ENCODE results near the gene KIAA0232. TPM values are rescaled to one million over a fixed set of nuclear protein-coding genes. Genes with fewer than 3 reads are reported as not detected.

KIAA0232 gene
- total and polyA plus RNA-seq, 10 of the 15 experiments (the other 5 are each of a cell fraction or from before 2014, with no cell fraction given) = 2.8 to 15.1 (median 10.8) TPM

DNA sequence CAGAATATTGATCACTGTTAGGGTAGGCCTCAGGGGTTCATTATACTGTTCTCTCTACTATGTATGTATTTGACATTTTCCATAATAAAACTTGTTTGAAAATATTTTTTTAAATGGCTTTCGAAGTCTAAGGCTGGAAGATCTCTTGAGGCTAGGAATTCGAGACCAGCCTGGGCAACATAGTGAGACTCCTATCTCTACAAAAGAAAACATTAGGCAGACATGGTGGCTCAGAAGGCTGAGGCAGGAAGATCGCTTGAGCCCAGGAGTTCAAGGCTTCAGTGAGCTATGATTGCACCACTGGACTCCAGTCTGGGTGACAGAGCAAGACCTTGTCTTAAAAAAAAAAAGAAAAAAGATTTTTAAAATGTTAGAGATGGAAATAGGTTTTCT, 111.6 kb downstream of the KIAA0232 start:
- no peak overlapping the region for H2AFZ ChIP-seq (ENCODE audit: control insufficient read depth, low read depth, low read length)
- H3K9ac ChIP-seq (ENCODE audit: control insufficient read depth, insufficient read depth, low read length) = no peak overlapping the region
- no peak overlapping the region for H3K4me3 ChIP-seq
- no peaks in the 10 kb centered on the region for H3K36me3 ChIP-seq (ENCODE audit: control insufficient read depth in 2 of 2, insufficient read depth in 2 of 2, low read length in 1 of 2)
- no peaks in the 10 kb centered on the region for H3K27me3 ChIP-seq (replicated peaks in 1 of 2; ENCODE audit: control insufficient read depth in 2 of 2, insufficient read depth in 2 of 2, low read length in 1 of 2)
- POLR2A ChIA-PET = interaction anchor here (0.6 kb wide), 1 partner anchor 177 kb away, joined by 6 read pairs; no protein-coding TSS in a partner anchor
- TF ChIP-seq FOS (IDR thresholded peaks at IDR 0.05; ENCODE audit: borderline replicate concordance, extremely low read depth, insufficient read length) = no peak
- no peak for TF ChIP-seq HDGF (IDR thresholded peaks at IDR 0.05)
- TF ChIP-seq JUNB (IDR thresholded peaks at IDR 0.05) = no peak
- no peak for TF ChIP-seq BCL11A (IDR thresholded peaks at IDR 0.05; ENCODE audit: low read depth, low read length)
- TF ChIP-seq MYC (IDR thresholded peaks at IDR 0.05; ENCODE audit: insufficient read depth, insufficient read length, insufficient replicate concordance, low read length, severe bottlenecking) = no peak
- TF ChIP-seq, protein P1, sequence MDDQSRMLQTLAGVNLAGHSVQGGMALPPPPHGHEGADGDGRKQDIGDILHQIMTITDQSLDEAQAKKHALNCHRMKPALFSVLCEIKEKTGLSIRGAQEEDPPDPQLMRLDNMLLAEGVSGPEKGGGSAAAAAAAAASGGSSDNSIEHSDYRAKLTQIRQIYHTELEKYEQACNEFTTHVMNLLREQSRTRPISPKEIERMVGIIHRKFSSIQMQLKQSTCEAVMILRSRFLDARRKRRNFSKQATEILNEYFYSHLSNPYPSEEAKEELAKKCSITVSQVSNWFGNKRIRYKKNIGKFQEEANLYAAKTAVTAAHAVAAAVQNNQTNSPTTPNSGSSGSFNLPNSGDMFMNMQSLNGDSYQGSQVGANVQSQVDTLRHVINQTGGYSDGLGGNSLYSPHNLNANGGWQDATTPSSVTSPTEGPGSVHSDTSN (IDR thresholded peaks at IDR 0.05; ENCODE audit: insufficient replicate concordance, low read depth, low read length) = no peak
- no peak for TF ChIP-seq CBFB (IDR thresholded peaks at IDR 0.05; ENCODE audit: low read depth)
- TF ChIP-seq BHLHE40 (IDR thresholded peaks at IDR 0.05; ENCODE audit: borderline replicate concordance in 1 of 2, low read depth in 2 of 2, low read length in 1 of 2) = no peak
- H4K20me1 ChIP-seq (ENCODE audit: control insufficient read depth, insufficient read depth) = no peaks in the 10 kb centered on the region
- 94% methylated on average over 3 of the region's 3 CpGs for WGBS (ENCODE audit: insufficient coverage, insufficient replicate concordance, low lambda C conversion rate, missing lambda C conversion rate)
- peaks cover 15% of the 10 kb centered on the region for H3K4me1 ChIP-seq (ENCODE audit: control insufficient read depth, insufficient read depth, low read length)
- SMC1A ChIA-PET (ENCODE audit: uncharacterized antibody, unreplicated experiment) = interaction anchor here (1.5 kb wide), 1 partner anchor 20 kb away, joined by 5 read pairs; no protein-coding TSS in a partner anchor
- H3K9me3 ChIP-seq (replicated peaks; ENCODE audit: control insufficient read depth, insufficient read depth, low read length) = peaks cover 9% of the 10 kb centered on the region; the same call in 1 of the 3 replicates
- FAIRE-seq (no peak), DNase-seq (ENCODE audit: low read depth, low spot score) (no peak), ATAC-seq (no peak)
- intact Hi-C loops (cut with micrococcal nuclease; ENCODE audit: unreplicated experiment) = loop anchor here (5.0 kb wide), 1 partner anchor 178 kb away; no protein-coding TSS in a partner anchor
- CTCF ChIA-PET = interaction anchor here (2.2 to 3.8 kb wide), 2 partner anchors 20 to 219 kb away, joined by 5 to 13 read pairs; a partner anchor contains a TSS
- BruUV-seq (replicated peaks) = no TSS peak
- H3K4me2 ChIP-seq (ENCODE audit: control insufficient read depth, insufficient read depth) = no peak overlapping the region
- no peak overlapping the region for H3K27ac ChIP-seq (ENCODE audit: control insufficient read depth, insufficient read depth)
- no peaks in the 10 kb centered on the region for H3K79me2 ChIP-seq (ENCODE audit: control insufficient read depth, insufficient read depth, low read length)
- RAD21 ChIA-PET (ENCODE audit: unreplicated experiment) = interaction anchor here (2.2 kb wide), 1 partner anchor 15 kb away, joined by 12 read pairs; no protein-coding TSS in a partner anchor
- in situ Hi-C loops (cut with MboI) = no loop called here

Measured in GM12878 (cell line).